ENCODE data around the gene ULK1.

ULK1 gene

DNA sequence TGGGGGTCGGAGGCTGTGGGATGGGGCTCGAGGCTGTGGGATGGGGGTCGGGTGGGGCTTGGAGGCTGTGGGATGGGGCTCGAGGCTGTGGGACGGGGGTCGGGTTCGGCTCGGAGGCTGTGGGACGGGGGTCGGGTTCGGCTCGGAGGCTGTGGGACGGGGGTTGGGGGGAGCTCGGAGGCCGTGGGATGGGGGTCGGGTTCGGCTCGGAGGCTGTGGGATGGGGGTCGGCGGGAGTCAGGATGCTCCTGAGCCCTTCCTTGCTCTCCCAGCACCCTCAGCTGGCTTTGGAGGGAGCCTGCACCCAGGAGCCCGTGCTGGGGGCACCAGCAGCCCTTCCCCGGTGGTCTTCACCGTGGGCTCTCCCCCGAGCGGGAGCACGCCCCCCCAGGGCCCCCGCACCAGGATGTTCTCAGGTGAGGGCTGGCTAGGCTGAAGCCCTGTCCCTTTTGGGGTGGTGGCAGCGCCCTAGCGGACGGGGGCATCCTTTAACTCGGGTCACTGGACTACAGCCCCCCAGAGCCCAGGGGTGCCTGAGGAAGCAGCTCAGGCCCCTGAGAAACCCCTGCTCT lies 22.8 kb downstream of the ULK1 start:
- H3K4me3 ChIP-seq (ENCODE audit: low read depth, low read length): no peak overlapping the region
- DNase-seq (ENCODE audit: low read depth): no peak

DNA sequence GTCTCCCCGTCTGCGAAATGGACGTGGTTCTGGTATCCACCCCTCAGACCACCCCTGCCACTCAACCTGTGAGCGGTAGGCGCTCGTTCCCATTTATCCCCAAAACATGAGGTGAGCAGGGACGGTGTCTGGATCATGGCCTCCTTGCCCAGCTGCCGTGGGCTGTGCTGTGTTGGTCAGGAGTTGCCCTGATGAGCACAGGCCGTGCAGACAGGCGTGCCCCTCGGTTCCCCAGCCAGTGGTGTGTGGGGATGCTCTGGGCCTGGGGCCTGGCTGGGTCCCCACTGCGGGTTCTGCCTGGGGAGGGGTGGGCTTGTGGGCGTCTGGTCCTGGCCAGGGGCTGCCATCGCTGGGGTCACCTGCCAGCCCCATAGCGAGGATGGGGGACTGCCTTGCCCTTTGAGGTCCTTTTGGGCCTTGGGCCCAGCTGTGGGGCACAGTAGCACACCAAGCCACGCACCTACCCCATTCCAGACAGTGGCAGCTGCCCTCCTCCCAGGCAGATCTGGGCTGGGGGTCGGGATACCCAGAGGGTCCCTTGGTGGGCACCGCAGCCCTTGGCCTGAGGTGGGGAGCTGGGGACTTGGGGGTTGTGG lies 23.4 kb downstream of the ULK1 start:
- no peak for DNase-seq (ENCODE audit: low read depth)
- H3K4me3 ChIP-seq (ENCODE audit: low read depth, low read length): no peak overlapping the region

DNA sequence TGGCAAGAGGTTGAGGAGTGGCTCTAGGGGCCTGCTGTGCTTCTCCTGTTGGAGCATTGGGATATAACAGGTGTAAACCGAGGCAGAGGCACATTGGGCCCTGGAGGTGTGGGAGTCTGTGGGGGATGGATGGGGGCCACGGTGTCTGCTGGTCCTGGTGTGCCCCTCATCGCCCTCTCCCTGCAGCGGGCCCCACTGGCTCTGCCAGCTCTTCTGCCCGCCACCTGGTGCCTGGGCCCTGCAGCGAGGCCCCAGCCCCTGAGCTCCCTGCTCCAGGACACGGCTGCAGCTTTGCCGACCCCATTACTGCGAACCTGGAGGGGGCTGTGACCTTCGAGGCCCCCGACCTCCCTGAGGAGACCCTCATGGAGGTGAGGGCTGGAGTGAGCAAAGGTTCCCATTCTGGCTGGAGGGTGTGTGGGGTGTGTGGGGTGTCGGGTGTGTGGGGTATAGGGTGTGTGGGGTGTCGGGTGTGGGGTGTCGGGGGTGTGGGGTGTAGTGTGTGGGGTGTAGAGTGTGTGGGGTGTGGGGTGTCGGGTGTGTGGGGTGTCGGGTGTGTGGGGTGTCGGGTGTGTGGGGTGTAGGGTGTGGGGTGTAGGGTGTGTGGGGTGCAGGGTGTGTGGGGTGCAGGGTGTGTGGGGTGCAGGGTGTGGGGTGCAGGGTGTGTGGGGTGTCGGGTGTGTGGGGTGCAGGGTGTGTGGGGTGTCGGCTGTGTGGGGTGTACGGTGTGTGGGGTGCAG lies 24.1 kb downstream of the ULK1 start:
- no peak overlapping the region for H3K4me3 ChIP-seq (ENCODE audit: low read depth, low read length)
- no peak for DNase-seq (ENCODE audit: low read depth)

DNA sequence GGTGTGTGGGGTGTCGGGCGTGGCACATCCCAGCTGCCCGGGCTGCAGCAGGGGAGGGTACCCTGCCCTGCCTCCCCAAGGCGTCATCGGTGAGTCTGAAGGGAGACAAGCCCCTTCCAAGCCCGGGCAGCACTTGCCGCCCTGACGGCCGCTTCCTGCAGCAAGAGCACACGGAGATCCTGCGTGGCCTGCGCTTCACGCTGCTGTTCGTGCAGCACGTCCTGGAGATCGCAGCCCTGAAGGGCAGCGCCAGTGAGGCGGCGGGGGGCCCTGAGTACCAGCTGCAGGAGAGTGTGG lies 24.6 kb downstream of the ULK1 start:
- DNase-seq (ENCODE audit: low read depth): no peak
- no peak overlapping the region for H3K4me3 ChIP-seq (ENCODE audit: low read depth, low read length)

DNA sequence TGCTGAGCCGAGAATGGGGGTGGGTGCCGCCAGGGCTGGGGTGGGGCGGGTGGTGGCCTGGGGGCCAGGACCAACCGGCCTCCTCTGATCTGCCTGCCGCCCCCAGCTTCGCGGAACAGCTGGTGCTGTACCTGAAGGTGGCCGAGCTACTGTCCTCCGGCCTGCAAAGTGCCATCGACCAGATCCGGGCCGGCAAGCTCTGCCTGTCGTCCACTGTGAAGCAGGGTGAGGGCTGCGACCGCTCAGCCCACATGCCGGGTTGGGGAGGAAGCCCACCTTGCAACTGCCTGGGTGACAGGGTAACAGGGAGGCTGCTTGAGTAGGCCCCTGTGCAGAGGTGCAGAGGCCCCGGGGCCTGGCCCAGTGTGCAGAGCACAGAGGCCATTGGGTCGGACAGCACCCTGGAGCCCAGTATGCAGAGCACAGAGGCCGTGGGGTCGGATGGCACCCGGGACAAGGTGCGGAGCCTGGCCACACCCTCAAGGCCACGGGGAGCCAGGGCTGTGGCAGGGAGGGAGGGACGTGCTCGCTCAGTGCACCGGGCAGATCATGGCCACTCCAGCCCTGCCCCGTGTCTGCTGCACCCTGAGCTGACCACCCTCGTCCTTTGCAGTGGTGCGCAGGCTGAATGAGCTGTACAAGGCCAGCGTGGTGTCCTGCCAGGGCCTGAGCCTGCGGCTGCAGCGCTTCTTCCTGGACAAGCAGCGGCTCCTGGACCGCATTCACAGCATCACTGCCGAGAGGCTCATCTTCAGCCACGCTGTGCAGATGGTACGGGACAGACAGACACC lies 25.1 kb downstream of the ULK1 start:
- DNase-seq (ENCODE audit: low read depth): no peak

DNA sequence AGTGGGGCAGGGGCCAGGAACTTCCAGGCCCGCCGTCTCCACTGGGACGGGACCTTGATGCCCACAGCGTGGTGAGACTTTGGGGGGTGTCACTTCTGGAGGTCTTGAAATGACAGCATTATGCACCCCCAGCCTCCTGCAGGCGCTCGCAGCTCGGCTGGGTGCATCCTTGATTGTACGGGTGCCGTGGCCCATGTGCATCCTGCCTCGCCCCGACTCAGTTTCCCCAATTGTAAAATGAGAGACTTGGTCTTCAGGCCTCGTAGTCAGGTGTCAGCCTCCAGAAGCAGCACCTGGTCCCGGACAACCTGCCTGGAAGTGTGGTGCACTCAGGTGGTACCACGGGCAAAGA lies 25.7 kb downstream of the ULK1 start:
- no peak overlapping the region for H3K4me3 ChIP-seq (ENCODE audit: low read depth, low read length)
- no peak for DNase-seq (ENCODE audit: low read depth)

More for the DNA sequence above, 25.1 kb downstream of the ULK1 start:
- H3K4me3 ChIP-seq (ENCODE audit: low read depth, low read length): no peak overlapping the region

DNA sequence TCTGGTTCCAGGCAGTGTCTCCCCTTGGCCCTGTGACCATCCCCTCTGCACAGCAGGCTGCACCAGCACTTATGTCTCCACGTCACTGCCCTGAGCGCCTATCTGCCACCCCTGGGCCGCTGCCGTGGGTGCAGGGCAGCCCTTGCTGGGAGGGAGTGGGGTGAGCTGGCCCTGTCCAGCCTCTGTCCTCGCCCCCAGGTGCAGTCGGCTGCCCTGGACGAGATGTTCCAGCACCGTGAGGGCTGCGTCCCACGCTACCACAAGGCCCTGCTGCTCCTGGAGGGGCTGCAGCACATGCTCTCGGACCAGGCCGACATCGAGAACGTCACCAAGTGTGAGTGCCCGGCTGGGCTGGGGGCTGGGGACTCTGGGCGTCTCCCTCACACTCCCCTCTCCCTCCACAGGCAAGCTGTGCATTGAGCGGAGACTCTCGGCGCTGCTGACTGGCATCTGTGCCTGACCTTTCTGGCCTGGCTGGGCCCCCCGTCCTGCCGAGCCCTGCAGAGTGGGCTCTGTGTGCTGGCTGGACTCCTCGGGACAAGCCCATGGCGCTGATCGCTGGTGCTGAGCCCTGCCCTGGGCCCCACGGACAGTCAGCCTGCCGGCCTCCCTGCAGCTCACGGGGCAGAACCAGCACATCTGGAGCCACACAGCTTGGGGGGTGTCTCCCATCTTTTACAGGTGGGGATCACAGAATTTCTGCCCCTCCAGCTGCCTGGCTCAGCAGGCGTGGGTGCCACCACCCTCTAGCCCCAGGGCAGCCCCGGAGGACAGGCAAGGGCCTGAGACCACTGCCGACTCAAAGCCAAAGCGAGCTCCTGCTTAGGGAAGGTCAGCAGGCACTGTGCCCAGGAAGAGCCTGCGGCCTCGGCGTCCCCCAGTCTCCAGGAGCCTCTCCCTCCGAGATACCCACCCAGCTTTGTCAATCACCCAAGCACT lies 26.7 kb downstream of the ULK1 start:
- no peak for DNase-seq (ENCODE audit: low read depth)
- no peak overlapping the region for H3K4me3 ChIP-seq (ENCODE audit: low read depth, low read length)

DNA sequence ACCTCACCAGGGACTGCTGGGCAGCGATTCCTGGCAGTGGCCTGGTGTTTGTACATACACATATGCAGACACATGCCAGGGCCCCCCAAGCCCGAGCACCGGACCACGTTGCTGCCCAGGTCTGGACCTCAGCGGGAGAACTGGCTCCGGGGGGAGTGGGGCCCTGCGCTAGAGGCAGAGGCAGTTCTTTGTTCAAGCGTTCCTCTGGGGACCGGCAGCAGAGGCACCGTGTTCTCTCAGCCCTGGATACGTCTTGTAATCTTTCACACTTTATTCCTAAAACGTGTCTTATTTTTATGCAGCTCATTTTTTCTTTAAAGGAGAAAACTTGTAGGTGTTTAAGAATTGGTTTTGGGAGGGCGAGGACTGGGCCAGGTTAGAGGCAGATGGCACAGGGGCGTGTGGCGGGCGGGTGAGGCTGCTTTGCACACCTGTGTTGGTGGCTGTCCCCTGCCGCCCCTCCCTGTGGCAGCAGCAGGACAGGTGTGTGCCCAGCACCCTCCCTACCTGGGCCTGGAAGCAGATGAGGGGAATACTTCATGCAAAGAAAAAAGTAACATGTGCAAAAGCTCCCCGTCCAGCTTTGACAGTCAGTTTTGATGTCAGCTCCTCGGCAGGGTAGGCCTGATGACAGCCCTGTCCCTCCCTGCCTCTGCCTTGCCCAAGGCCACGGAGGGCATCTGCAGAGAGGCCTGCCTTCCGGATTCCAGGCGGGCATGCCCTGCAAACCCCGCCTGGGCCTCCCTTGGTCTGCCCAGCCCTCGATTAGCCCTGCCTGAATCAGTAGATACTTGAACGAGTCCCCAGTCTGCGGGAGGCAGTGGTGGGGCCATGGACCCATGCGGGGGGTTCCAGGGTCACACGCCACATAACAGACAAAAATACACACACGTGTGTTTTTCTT lies 27.7 kb downstream of the ULK1 start:
- no peak overlapping the region for H3K4me3 ChIP-seq (ENCODE audit: low read depth, low read length)
- no peak for DNase-seq (ENCODE audit: low read depth)

DNA sequence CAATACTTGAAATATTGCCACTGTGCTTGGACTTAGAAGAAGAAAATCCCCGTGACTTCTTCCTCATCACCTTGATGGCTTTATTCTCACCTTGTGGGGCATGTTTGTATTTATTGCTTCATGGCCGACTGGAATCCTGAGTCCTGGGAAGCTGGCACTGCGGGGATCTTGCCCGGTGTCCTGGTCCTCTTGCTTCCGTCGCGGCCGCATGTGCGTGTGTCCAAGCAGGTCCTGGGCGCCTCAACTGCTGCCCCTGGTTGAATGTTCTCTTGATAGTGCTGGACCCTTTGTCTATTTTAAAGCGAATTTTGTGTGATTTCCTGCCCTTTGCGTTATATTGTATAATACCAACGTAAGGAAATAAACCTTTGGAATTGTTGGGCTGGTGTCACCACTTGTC lies 28.4 kb downstream of the ULK1 start:
- DNase-seq (ENCODE audit: low read depth): no peak
- H3K4me3 ChIP-seq (ENCODE audit: low read depth, low read length): no peak overlapping the region

DNA sequence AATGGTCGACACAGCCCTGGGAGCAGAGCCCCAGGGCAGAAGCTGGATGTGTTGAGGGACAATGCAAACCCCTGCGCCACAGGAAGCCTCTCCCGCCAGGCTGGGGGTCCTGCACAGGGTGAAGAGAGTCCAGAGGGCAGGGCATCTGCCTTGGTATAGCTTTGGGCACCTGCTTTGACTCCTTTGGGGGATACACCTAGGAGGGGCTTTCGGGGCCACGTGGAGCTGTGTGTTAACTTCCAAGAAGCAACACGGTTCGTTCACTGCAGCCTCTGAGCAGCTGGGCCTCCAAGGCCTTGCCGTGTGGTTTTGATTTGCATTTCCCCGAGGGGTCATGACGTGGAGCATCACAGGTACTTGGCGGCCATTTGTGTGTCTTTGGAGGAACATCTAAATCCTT lies 28.8 kb downstream of the ULK1 start:
- DNase-seq (ENCODE audit: low read depth): no peak
- no peak overlapping the region for H3K4me3 ChIP-seq (ENCODE audit: low read depth, low read length)

DNA sequence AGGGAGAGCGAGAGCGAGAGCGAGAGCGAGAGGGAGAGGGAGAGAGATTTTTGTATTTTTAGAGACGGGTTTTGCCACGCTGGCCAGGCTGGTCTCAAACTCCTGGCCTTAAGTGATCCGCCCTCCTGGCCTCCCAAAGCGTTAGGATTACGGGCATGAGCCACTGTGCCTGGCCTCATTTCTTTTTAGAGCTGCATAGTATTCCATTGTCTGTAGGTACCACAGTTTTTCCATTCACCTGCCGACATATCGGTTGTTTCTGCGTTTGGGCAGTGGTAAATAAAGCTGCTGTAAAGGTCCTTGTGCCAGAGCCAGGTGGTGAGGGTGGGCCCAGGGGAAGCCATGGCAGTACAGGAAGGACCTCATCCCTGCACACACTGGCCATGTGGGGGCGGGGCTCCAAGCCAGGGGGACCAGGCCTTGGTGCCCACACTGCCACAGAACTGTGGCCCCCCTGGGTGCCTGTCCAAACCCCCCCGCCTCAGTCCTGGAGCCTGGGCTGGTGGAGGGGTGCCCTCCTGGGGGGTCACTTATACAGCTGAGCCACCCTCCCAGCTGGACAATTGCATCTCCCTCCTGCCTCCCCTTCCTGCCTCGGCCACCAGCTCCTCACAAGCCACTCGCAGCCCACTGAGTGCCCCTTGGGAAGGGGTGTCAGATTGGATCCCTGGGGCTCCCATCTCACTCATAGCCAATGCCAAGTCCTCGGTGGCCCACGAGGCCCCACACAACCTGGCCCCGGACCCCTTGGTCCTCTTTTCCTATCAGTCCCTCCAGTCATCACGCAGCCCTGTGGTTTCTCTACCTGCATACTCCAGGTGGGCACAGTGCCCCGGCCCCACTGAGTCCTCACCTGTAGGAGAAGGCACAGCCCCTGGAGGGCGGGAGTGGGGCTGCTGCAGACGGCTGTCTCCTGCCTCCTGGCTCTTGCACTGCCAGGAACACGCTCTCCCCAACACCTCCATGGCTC lies 33.0 kb downstream of the ULK1 start:
- no peak overlapping the region for H3K4me3 ChIP-seq (ENCODE audit: low read depth, low read length)
- no peak for DNase-seq (ENCODE audit: low read depth)

DNA sequence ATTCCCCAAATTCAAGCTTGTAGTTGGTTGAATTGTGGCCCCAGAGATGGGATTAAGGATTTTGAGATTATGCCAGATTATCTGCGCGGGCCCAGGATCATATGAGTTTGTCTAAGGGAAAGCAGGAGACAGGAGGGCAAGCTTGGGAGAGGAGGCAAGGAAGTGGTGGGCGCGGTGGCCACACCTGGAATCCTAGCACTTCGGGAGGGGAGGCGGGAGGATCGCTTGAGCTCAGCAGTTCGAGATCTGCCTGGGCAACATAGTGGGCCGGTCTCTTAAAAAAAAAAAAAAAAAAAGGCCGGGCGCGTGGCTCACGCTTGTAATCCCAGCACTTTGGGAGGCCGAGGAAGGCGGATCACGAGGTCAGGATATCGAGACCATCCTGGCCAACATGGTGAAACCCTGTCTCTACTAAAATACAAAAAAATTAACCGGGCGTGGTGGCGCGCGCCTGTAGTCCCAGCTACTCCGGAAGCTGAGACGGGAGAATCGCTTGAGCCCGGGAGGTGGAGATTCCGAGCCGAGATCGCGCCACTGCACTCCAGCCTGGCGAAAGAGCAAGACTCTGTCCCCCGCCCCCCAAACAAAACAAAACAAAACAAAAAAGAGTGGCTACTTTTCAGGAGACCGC lies 33.8 kb downstream of the ULK1 start:
- H3K4me3 ChIP-seq (ENCODE audit: low read depth, low read length): peak overlapping the region; percentile 93
- DNase-seq (ENCODE audit: low read depth): no peak

DNA sequence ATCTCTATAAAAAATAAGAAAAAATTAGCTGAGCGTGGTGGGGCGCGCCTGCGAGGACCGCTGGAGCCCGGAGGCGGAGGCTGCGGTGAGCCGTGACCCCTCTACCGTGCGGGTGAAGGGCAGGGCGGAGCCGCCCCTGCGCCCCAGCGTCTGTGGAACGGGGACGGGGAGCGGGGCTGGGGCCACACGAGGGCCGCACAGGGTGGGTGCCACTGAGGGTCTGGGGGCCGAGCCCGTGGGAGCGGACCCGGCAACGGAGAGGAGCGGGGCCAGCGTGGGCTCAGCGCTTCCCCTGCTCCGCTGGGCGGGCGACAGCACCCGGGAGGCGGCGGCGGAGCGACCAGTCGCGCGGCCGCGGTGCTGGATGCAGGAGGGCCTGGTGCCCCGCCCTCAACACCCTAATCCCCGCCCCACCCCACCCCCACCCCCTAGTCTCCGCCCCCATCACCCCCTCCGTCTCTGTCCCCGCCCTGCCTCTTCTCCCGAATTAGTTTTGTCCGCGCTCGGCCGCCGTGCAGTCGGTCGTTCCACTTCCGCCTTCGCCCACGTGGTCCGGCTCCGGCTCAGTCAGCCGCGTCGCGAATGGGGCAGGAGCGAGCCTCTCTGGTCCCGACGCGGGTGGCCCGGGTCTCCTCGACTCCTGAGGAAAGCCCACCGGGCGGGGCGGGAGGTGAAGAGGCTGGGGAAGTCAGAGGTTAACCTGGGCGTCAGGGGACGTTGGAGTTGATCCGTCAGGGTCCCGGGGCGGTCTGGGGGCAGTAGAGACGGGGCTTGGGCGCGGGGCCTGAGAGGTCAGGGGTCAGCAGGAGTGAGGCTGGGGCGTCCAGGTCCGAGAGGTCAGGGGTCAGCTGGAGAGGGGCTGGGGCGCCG lies 34.5 kb downstream of the ULK1 start, which contains the start of gene PUS1:
Gene PUS1, plus strand, starts transcription at position 566 of the 870 bp plus-strand sequence. CDS start 447 bp downstream, outside the sequence.
- peak within 1 kb of the TSS; percentile 93 for H3K4me3 ChIP-seq (ENCODE audit: low read depth, low read length)
- peak; percentile 78 for DNase-seq (ENCODE audit: low read depth)

DNA sequence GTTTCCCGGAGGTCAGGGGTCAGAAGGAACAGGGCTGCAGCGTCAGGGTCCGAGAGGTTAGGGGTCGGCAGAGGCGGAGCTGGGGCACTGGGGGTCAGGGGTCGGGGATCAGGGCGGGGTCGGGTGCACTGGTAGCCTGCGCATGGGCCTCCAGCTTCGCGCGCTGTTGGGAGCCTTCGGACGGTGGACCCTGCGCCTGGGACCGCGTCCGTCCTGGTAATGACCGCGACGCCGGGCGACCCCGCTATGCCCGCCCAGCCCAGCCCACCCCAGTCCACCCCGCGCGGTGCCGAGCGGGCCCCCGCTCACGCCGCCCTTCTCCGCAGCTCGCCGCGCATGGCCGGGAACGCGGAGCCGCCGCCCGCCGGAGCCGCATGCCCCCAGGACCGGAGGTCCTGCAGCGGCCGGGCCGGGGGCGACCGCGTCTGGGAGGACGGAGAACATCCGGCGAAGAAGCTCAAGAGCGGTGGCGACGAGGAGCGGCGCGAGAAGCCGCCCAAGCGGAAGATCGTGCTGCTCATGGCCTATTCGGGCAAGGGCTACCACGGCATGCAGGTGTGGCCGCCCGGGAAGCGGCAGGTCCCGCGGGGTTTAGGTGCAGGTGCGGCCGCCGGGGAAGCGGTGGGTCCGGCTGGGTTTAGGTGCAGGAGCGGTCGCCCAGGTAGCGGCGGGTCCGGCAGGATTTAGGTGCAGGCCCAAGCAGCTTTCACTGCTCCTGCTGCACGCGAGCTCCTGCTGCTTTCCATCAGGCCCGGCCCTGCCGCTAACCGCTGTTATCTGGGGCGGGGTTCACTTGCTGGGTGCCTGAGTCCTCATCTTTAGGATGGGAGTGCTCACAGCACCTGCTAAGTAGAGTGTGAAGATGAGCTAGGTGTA lies 35.4 kb downstream of the ULK1 start:
- H3K4me3 ChIP-seq (ENCODE audit: low read depth, low read length): peak overlapping the region; percentile 93
- no peak for DNase-seq (ENCODE audit: low read depth)

DNA sequence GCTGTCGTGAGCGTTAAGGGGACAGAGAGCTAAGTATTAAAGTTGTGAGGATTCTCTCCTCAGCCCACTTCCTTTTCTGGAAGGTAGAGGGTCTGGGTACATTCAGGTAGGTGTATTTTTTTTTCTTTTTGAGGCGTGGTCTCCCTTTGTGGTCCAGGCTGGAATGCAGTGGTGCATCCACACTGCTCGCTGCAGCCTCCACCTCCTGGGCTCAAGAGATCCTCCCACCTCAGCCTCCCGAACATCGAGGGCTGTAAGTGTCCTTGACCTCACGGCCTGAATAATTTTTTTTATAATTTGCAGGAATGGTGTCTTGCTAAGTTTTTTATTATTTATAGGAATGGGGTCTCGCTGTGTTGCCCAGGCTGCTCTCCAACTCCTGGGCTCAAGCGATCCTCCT lies 36.1 kb downstream of the ULK1 start:
- peak overlapping the region; percentile 93 for H3K4me3 ChIP-seq (ENCODE audit: low read depth, low read length)
- no peak for DNase-seq (ENCODE audit: low read depth)
